Activated naive CD4-positive, alpha-beta T cell (primary cell): ENCODE measurements around the gene SGPP2.

Experiments used
- DNase-seq, 4 experiments: peaks; one replicate each; lab custom pipeline; 2025; lab: John Stamatoyannopoulos, UW

The SGPP2 gene

GRCh38 chr2:222470802-222471468, 46.6 kb downstream of the SGPP2 start:
- no peak for DNase-seq

GRCh38 chr2:222477962-222478608, 53.7 kb downstream of the SGPP2 start:
- no peak for DNase-seq

- no peak for DNase-seq
Observed at GRCh38 chr2:222479859-222480258, 55.5 kb downstream of the SGPP2 start.

GRCh38 chr2:222480497-222480896, 56.2 kb downstream of the SGPP2 start:
- no peak for DNase-seq

- DNase-seq = no peak
Observed at GRCh38 chr2:222481941-222482340, 57.6 kb downstream of the SGPP2 start.

- DNase-seq = no peak
Observed at GRCh38 chr2:222483513-222484039, 59.2 kb downstream of the SGPP2 start.

GRCh38 chr2:222485367-222486211, 61.2 kb downstream of the SGPP2 start:
- no peak for DNase-seq

- DNase-seq = no peak
Observed at GRCh38 chr2:222490131-222490530, 65.8 kb downstream of the SGPP2 start.

GRCh38 chr2:222492683-222493082, 68.3 kb downstream of the SGPP2 start:
- DNase-seq = no peak

- DNase-seq = no peak
Observed at GRCh38 chr2:222494104-222494739, 69.9 kb downstream of the SGPP2 start.

- no peak for DNase-seq
Observed at GRCh38 chr2:222495388-222495787, 71.0 kb downstream of the SGPP2 start.

GRCh38 chr2:222499226-222499625, 74.9 kb downstream of the SGPP2 start:
- no peak for DNase-seq

GRCh38 chr2:222504191-222504590, 79.8 kb downstream of the SGPP2 start:
- no peak for DNase-seq

- DNase-seq = no peak
Observed at GRCh38 chr2:222504719-222505118, 80.4 kb downstream of the SGPP2 start.

GRCh38 chr2:222506230-222506935, 82.0 kb downstream of the SGPP2 start:
- no peak for DNase-seq

GRCh38 chr2:222514901-222515300, 90.6 kb downstream of the SGPP2 start:
- DNase-seq = no peak

GRCh38 chr2:222518570-222519381, 94.4 kb downstream of the SGPP2 start:
- DNase-seq = no peak

- no peak for DNase-seq
Observed at GRCh38 chr2:222521099-222521498, 96.8 kb downstream of the SGPP2 start.

GRCh38 chr2:222522082-222522481, 97.7 kb downstream of the SGPP2 start:
- no peak for DNase-seq

- DNase-seq = no peak
Observed at GRCh38 chr2:222523783-222524544, 99.6 kb downstream of the SGPP2 start.
